NCI-H524 treated with DMSO at 0.1 percent for 48 hours (cell line): Measurements from ENCODE around the gene LZTFL1.

ENCODE experiments used
- DNase-seq: peaks from one replicate; lab custom pipeline; 2025; lab: John Stamatoyannopoulos, UW

Gene LZTFL1, protein sequence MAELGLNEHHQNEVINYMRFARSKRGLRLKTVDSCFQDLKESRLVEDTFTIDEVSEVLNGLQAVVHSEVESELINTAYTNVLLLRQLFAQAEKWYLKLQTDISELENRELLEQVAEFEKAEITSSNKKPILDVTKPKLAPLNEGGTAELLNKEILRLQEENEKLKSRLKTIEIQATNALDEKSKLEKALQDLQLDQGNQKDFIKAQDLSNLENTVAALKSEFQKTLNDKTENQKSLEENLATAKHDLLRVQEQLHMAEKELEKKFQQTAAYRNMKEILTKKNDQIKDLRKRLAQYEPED

DNA sequence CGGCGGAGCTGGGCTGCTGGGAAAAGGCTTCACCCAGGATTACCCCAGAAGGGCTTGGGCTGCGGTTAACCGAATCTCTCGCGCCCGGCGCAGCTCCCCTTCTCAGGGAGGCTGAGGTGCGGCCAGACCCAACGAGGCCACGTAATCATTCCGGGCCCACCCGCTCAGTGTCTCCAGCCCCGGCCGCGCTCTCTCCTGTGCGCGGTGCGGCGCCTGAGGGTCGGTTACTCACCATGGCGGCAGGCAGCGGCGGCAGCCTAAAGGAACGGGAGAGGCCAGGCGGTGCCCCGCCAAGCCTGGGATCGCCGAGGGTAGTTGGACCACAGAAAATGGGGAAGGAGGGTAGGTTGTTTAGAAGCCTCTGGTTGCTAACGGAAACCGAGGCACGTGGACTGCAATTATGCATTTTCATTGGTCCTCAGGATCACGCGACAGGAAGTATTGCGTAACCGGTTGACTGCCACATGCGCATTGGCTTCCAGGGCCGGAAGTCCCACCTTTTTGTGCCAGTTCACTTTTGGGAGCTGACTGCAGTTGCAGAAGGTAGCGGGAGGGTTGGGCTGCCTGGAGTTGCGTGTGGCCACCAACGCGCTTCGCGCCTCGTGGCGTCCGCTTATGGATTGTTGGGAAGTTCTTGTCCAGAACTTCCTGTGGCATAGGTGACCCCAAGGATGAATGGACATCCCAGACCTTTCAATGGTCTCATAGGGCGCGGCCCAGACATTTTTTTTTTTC, at the start of gene LZTFL1:
TSS of gene LZTFL1 (minus strand) at position 363 of the 735 bp plus-strand sequence. CDS start at position 235, 128 bp downstream.
- peak; percentile 79 for DNase-seq

DNA sequence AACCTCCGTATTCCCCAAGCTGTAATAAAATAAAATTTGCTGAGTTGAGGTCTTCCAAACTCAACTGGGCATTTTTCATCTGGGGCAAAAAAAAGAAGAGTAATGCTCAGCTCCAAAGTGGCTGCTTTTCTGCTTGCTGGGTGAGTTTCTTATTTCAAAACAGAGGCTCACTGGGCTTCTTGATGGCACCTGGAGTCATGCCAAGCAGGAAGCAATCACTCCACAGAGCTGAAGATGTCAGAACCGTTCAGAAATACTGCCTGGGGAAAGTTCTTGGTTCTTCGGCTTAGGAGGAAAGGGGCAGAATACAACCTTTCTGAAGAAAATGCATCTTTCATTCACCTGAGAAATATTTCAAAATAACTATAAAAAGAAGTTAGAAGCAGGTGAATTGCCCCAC, 48.5 kb upstream of the LZTFL1 start:
- no peak for DNase-seq

DNA sequence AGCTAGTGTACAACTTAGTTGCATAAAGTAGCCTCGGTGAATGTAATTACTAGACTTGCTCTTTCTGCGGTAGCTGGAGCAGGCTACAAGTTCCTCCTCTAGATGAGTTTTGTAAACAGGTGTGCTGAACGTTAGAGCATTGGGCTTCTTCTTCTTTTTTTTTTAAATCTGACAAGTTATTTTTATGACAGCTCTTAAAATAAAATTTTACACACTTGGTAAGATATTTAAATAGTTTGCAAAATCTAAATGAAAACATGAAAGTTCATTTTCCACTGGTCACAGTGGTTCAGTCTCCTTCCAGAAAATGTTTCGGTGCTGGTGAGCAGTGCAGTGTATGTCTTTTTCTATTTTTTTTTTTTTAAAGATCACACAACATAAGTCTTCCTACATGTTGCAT, 47.4 kb upstream of the LZTFL1 start:
- DNase-seq = no peak

DNA sequence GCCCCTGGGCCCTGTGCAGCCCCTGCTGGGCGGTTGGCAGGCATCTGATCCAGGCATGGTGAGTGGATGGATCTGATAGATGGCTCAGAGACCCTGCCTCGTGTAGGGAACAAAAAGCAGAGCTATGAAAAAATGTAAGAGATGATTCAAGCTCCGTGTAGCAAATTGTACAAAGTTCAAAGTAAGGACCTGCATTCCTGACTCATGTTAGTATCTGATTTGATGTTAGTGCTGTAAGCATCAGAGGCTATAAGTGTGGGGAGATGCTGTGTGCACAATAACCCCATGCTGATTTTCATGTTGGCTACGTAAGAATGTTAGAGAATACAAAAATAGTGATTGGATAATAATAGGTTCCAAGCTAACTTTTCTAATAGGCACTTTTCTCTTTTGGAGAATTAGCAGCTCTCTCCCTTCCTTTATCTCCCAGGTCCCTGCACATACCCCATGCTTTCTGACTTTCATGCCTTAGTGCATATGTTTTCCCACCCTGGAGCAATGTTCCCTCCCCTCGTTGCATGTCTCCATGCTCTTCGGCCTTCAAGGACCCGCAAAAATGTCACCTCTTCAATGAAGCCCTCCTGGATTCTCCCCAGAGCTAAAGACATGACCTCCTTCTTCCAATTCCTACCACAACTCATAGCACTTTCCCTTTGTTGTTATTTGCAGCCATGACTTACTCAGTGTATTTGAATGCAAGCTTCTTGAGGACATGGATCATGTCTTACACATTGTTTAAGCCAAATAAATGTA, 46.0 kb upstream of the LZTFL1 start:
- no peak for DNase-seq

- DNase-seq = no peak
These were observed 45.4 kb upstream of the LZTFL1 start for GRCh38 chr3:45887285-45887684.

DNA sequence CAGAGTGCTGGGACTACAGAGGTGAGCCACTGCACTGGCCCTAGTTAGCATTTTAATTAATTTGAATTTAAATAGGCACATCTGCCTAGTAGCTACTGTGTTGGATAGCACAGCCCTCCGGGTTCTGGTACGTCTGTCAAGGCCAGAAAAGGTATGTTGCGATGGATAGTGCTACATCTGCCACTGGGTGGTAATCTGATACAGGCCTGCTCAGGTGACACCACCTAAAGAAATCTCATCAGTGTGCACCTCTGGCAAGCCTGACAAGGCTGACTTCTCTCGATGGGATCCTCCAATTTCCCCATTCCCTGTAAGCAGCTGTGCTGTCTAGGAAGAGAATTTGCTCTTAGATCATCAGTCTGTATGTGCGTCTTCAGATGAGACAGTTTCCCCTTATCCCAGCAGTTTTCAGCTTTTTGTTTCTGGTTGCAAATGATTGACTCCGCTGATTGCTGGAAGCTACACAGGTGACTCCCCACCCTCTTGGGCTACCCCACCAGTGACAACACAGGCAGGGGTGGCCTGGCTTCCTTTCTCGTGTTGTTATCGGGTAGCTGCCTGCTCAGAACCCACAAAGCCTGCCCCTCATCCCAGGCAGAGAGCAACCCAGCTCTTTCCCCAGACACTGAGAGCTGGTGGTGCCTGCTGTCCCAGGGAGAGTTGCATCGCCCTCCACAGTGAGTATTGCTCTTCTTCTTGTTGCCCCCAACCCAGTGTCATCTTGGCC, 44.2 kb upstream of the LZTFL1 start, which contains the start of gene CCR9:
TSS of gene CCR9 (plus strand) at position 565 of the 727 bp plus-strand sequence. CDS start 8,391 bp downstream, outside the sequence.
- DNase-seq = no peak

DNA sequence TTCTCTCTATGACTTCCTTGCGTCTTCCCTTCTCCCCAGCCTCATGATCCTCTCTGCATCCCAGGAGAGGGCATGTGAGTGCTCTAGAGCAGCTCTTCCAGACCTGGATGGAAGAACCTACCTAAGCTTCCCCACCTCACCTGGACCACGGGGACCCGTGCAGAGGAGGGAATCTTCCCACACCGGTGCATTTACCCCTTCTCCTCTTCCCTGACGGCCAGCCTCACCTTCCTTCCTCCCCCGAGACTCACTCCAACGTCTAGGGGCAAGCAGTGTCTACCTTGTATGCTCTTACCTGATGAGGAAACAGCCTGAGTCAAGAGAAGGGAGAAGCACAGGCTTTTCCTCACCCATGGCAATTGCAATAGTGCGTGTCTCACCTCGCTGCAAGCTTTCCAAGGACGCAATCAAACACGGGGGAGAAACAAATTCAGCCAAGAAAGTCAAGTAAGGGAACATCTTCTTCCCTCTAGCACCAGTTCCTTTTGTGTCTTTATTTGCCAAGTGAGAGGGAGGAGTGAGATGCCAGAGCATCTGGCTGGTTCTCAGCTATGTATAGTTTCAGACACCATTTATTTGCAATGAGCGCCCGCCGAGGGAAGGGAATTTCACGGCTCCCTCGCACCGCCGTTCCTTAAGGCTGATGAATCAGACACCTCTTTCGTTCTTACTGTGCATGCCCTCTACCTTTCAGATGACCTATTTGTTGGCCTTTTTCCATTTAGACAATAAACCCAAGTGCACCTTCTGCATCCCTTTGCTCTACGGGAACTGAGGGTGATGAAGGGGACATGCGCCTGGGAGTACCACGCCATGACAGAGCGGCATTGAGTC, 42.7 kb upstream of the LZTFL1 start:
- DNase-seq = no peak

- no peak for DNase-seq
These were observed 39.4 kb upstream of the LZTFL1 start for GRCh38 chr3:45881078-45882022.

- DNase-seq = no peak
These were observed 38.8 kb upstream of the LZTFL1 start for GRCh38 chr3:45880725-45881077.

- no peak for DNase-seq
These were observed 36.2 kb upstream of the LZTFL1 start for GRCh38 chr3:45878124-45878523.

GRCh38 chr3:45874677-45875346, 32.9 kb upstream of the LZTFL1 start:
- DNase-seq = peak; percentile 58

DNA sequence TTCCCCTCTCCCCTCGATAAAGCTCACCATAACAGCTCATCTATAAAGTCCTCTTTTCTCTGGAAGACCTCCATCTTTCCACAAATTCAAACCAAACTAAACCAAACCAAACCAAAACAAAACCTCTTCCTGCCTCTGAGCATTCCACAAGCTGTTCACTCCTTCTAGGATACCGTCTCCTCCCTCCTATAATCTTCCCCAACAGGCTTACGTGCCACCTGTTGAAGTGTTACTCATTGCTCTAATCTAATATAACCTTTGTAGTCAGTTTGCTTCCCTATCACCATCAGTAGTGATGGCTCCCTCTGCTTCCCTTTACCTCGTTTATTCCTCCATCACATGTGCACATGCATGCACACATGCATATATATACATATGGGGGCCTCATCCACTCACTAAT, 31.7 kb upstream of the LZTFL1 start:
- no peak for DNase-seq

DNA sequence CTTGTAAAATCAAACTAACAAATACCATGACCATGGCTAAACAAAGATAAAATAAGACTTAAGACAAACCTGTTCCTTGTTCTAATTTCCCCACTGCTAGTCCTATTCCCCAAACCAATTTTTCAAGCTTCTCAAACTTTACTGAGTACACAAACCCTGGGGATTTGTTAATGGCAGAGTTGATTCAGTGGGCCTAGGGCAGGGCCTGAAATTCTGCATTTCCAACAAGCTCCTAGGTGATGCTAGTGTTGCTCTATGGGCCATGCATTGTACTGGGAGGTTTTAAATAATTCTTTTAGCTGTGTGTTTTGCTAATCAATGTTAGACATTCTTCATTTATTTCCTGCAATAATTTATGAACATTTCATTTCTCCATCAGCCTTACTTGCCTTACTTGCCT, 31.1 kb upstream of the LZTFL1 start:
- DNase-seq = no peak

- DNase-seq = no peak
These were observed 30.6 kb upstream of the LZTFL1 start for GRCh38 chr3:45872569-45872968.

DNA sequence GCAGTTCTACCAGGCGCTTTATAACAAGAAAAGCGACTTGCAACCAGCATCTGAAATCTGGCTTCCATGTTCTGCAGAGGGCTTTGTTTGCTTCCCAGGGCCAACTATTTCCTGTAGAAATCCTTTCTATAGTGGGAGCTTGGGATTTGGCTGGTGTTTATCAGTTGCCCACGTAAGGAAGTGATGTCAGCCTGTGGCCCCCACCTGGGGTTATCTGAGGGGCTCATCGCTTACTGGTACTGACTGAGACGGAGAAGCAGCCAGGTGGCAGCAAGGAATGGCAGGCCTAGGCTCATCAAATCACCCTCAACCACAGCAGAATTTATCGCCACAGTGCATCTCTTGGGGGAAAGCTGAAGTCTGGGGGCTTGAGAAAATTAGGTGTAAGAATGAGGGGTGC, 29.9 kb upstream of the LZTFL1 start:
- no peak for DNase-seq

DNA sequence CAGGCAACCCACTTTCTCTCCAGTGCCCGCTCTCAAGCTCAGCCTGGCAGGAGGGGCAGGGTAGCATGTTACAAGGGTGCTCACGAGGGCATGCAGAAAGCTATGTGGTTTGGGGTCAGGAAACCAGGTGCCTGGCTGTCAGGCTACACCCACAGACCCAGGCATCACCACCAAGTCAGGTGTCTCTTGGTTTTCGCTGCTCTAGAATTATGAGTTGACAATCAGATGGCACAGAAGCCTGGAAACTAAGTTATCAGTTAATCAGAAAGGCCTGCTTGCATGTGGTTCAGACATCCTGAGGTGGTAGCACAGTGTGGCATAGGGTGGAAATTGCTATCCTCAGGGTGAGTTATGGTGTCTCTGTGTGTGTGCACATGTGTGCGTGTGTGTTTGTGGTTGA, 28.2 kb upstream of the LZTFL1 start:
- no peak for DNase-seq

DNA sequence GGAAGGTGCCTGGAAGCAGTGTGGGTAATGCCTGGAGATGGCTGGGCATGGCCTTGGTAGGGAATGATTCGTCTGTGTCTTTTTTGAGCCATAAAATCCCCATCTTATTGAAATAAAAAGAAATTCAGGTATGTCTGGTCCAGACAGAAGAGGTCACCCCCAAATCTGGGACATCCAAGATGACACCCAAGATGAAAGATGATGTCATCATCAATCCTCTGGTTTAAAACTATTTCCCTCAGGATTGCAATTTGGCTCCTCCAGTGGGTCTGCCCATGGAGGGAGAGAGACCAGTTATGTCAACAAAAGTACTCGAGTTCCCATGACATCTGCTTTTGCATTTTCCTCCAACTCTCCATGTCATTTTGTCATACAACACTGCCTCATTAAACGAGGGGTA, 27.7 kb upstream of the LZTFL1 start:
- DNase-seq = no peak

GRCh38 chr3:45868650-45869049, 26.7 kb upstream of the LZTFL1 start:
- DNase-seq = no peak

DNA sequence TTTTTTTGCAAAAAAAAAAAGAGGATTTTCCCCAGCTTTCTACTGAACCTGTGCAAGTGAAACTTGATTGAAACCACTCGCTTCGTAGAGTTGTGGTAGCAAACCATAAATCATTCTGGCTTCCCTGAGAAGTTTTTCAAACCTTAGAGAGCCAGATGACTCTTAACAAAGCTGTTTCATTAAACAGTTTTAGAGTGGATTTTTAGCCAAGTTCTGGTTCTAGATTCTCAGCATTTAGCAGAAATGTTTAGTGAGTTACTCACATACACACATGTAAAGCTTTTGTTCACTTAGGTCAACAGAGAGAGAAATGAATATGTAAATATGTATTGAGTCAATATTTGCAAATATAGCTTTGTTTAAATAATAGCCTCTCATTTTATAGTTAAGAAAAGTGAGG, 26.3 kb upstream of the LZTFL1 start:
- no peak for DNase-seq

DNA sequence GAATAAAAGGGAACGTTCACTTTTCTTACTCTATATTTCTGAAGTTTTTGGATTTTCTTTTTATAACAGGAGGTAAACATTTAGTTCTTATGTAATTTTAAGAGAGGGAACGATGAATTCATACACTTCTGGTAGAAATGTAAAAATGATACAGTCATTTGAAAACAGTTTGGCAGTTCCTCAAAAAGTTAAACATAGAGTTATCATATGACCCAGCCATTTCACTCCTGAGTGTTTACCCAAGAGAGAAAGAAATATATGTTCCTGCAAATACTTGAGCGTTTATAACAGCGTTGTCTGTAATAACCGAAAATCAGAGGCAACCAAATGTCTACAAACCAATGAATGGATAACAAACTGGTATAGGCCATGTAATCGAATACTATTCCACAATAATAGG, 23.6 kb upstream of the LZTFL1 start:
- no peak for DNase-seq
